Neural progenitor cell (in vitro differentiated cells): ENCODE results near the gene MOK. TPM values are rescaled to one million over a fixed set of nuclear protein-coding genes. Genes with fewer than 3 reads are reported as not detected.

ENCODE experiments used
- DNase-seq: peaks from one replicate; pipeline ENCODE4 v3.0.0-alpha.2; 2016; ENCODE audit warnings: low spot score
- H2AFZ ChIP-seq: fragments of 200-600 bp; sonication (generic); replicated peaks from 2 replicates; pipeline ENCODE4 v1.6.1; 2016; ENCODE audit warnings: antibody characterized with exemption
- H3F3A ChIP-seq: fragments of 200-600 bp; sonication (generic); 2 replicates; pipeline ENCODE4 v1.6.1; 2016; ENCODE audit warnings: antibody characterized with exemption, low read depth
- H3K27ac ChIP-seq: fragments of 200-600 bp; sonication (generic); 2 replicates; pipeline ENCODE4 v1.5.1; 2016; ENCODE audit warnings: mild to moderate bottlenecking
- H3K27me3 ChIP-seq: fragments of 200-600 bp; sonication (generic); 2 replicates; pipeline ENCODE4 v1.6.1; 2016; ENCODE audit warnings: mild to moderate bottlenecking, moderate library complexity
- H3K36me3 ChIP-seq: fragments of 200-600 bp; sonication (generic); 2 replicates; pipeline ENCODE4 v1.5.1; 2016
- H3K4me1 ChIP-seq: fragments of 200-600 bp; sonication (generic); 2 replicates; pipeline ENCODE4 v1.6.1; 2016; ENCODE audit warnings: mixed run types
- H3K4me2 ChIP-seq: fragments of 200-600 bp; sonication (generic); 2 replicates; pipeline ENCODE4 v1.6.1; 2016
- H3K4me3 ChIP-seq: fragments of 200-600 bp; sonication (generic); 2 replicates; pipeline ENCODE4 v1.5.1; 2016
- H3K79me2 ChIP-seq: fragments of 200-600 bp; sonication (generic); 2 replicates; pipeline ENCODE4 v1.6.1; 2016; ENCODE audit warnings: low read depth
- H3K9ac ChIP-seq: fragments of 200-600 bp; sonication (generic); 2 replicates; pipeline ENCODE4 v1.6.1; 2016
- H3K9me3 ChIP-seq: fragments of 200-600 bp; sonication (generic); 2 replicates; pipeline ENCODE4 v1.5.1; 2016; ENCODE audit warnings: low read depth
- H4K20me1 ChIP-seq: fragments of 200-600 bp; sonication (generic); 2 replicates; pipeline ENCODE4 v1.6.1; 2016; ENCODE audit warnings: low read depth
- H3K27ac Mint-ChIP-seq: 3 replicates; pipeline ENCODE4 v1.8.0; 2021; ENCODE audit warnings: mixed read lengths
- H3K27me3 Mint-ChIP-seq: 2 replicates; pipeline ENCODE4 v1.8.0; 2022; ENCODE audit warnings: low read depth, mild to moderate bottlenecking, inconsistent platforms, moderate library complexity, mixed read lengths; ENCODE audit not compliant: insufficient read depth
- H3K36me3 Mint-ChIP-seq: 3 replicates; pipeline ENCODE4 v1.8.0; 2021; ENCODE audit warnings: mixed read lengths
- H3K4me1 Mint-ChIP-seq: 3 replicates; pipeline ENCODE4 v1.8.0; 2021; ENCODE audit warnings: mixed read lengths
- H3K4me3 Mint-ChIP-seq: 3 replicates; pipeline ENCODE4 v1.8.0; 2021; ENCODE audit warnings: mild to moderate bottlenecking, moderate library complexity, mixed read lengths
- H3K9me3 Mint-ChIP-seq: 3 replicates; pipeline ENCODE4 v1.8.0; 2020; ENCODE audit warnings: mixed read lengths
- EZH2 ChIP-seq: fragments of 200-600 bp; sonication (generic); IDR thresholded peaks from 2 replicates; pipeline ENCODE4 v1.6.1; 2017; ENCODE audit warnings: antibody characterized with exemption, mild to moderate bottlenecking, moderate library complexity
- EZH2phosphoT487 ChIP-seq: fragments of 200-600 bp; sonication (generic); IDR thresholded peaks from 2 replicates; pipeline ENCODE4 v1.6.1; 2017; ENCODE audit warnings: antibody characterized with exemption
- total RNA-seq: library from RNA; depleted of rRNA; stranded (reverse); fragments of >200 nt; gene quantifications from 2 replicates; pipeline ENCODE4 v1.2.3, GENCODE V29; 2015; ENCODE audit warnings: low replicate concordance
- TF ChIP-seq, protein P1 (sequence below): fragments of 200-600 bp; sonication (generic); IDR thresholded peaks from 2 replicates; pipeline ENCODE4 v1.5.1; 2017; ENCODE audit warnings: antibody characterized with exemption, mild to moderate bottlenecking

The MOK gene
- total RNA-seq, 1 donor from 2014 or later, result 9.9 TPM

DNA sequence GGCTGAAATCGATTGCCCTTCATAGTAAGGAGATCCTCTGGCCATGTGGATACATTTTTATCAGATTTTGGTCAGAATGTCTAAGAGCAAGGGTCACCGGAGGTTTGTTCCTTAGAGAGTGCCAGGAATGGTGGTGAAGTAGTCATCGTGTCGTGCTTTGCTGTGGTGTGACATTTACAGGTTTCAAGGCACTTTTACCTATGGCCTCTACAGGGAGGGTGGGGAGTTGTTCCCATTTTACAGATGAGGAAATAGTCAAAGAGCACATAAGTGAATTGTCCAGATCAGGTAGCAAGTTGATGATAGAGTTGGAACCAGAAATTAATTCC is 108.1 kb downstream of the MOK start:
- Histone ChIP-seq H4K20me1 (peaks cover 46% of the 10 kb centered on the region), H3K36me3 (no peaks in the 10 kb centered on the region)
- H3K27ac Mint-ChIP-seq, result no peak overlapping the region

DNA sequence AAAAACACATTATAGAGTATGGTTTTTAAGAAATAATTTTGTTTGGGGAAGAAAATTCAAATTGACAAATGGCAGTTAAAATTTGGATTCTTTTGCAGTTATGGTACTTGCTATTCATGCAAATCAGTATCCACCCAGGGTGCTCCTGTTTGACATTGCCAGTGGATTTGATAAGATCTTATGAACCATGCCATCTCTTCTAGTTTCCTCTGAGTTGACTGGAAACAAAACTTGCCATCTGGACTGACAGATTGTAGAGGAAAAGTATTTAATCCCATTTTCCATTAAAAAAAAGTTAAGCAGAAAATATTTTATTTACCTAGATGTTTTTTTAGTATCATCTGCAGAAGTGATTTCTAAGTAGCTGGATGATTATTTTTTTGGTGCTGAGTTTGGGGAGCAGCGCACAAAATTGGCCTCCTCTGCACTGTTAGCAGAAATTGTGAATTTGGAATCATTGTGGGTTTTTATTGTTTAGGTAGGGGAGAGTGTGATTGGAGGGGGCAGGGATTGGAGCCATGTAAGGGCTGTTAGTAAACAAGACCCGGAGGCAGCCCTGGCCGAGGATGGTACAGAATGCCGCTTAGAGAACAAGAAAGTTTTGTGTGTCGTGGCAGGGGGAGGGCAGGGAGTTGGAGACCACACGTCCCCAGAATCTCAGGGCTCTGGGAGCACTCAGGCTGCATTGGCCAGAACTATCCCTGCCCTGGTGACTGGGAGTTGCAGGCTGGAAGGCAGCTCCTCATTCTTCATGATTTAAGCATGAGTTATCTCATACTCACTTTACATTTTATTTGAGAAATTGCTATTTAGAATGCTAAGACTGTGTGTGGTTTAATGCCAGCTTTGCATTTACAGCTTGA is 108.7 kb downstream of the MOK start:
- no peak for DNase-seq
- peaks cover 5% of the 10 kb centered on the region for H3K4me1 Mint-ChIP-seq
- no peaks in the 10 kb centered on the region for H3K27me3 ChIP-seq
- no peak overlapping the region for H3K4me3 Mint-ChIP-seq
- peaks cover 16% of the 10 kb centered on the region for H3K36me3 Mint-ChIP-seq
- no peaks in the 10 kb centered on the region for H3K9me3 Mint-ChIP-seq
- TF ChIP-seq EZH2 (no peak), EZH2phosphoT487 (no peak)
- TF ChIP-seq, protein P1, sequence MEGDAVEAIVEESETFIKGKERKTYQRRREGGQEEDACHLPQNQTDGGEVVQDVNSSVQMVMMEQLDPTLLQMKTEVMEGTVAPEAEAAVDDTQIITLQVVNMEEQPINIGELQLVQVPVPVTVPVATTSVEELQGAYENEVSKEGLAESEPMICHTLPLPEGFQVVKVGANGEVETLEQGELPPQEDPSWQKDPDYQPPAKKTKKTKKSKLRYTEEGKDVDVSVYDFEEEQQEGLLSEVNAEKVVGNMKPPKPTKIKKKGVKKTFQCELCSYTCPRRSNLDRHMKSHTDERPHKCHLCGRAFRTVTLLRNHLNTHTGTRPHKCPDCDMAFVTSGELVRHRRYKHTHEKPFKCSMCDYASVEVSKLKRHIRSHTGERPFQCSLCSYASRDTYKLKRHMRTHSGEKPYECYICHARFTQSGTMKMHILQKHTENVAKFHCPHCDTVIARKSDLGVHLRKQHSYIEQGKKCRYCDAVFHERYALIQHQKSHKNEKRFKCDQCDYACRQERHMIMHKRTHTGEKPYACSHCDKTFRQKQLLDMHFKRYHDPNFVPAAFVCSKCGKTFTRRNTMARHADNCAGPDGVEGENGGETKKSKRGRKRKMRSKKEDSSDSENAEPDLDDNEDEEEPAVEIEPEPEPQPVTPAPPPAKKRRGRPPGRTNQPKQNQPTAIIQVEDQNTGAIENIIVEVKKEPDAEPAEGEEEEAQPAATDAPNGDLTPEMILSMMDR, result no peak
- H3F3A ChIP-seq, result peaks cover 7% of the 10 kb centered on the region
- H3K27ac ChIP-seq, result no peak overlapping the region
- H3K4me3 ChIP-seq, result no peak overlapping the region
- H2AFZ ChIP-seq, result no peak overlapping the region
- no peak overlapping the region for H3K27ac Mint-ChIP-seq
- H4K20me1 ChIP-seq, result peaks cover 46% of the 10 kb centered on the region
- H3K36me3 ChIP-seq, result no peaks in the 10 kb centered on the region
- H3K9me3 ChIP-seq, result no peaks in the 10 kb centered on the region
- H3K4me1 ChIP-seq, result peaks cover 7% of the 10 kb centered on the region
- peaks cover 29% of the 10 kb centered on the region for H3K79me2 ChIP-seq
- H3K4me2 ChIP-seq, result no peak overlapping the region
- no peak overlapping the region for H3K9ac ChIP-seq
- H3K27me3 Mint-ChIP-seq, result peaks cover 2% of the 10 kb centered on the region

More for the DNA sequence above, 108.1 kb downstream of the MOK start:
- Mint-ChIP-seq H3K4me3 (no peak overlapping the region), H3K9me3 (no peaks in the 10 kb centered on the region), H3K36me3 (peaks cover 18% of the 10 kb centered on the region), H3K4me1 (peaks cover 8% of the 10 kb centered on the region), H3K27me3 (peaks cover 2% of the 10 kb centered on the region)
- Histone ChIP-seq H3F3A (peaks cover 7% of the 10 kb centered on the region), H3K4me3 (no peak overlapping the region), H2AFZ (no peak overlapping the region), H3K4me2 (no peak overlapping the region), H3K4me1 (peaks cover 7% of the 10 kb centered on the region), H3K9ac (no peak overlapping the region), H3K27me3 (no peaks in the 10 kb centered on the region), H3K9me3 (no peaks in the 10 kb centered on the region), H3K27ac (no peak overlapping the region), H3K79me2 (peaks cover 29% of the 10 kb centered on the region)
- DNase-seq, result no peak
- TF ChIP-seq EZH2phosphoT487 (no peak), EZH2 (no peak)
- TF ChIP-seq, protein P1, result no peak

DNA sequence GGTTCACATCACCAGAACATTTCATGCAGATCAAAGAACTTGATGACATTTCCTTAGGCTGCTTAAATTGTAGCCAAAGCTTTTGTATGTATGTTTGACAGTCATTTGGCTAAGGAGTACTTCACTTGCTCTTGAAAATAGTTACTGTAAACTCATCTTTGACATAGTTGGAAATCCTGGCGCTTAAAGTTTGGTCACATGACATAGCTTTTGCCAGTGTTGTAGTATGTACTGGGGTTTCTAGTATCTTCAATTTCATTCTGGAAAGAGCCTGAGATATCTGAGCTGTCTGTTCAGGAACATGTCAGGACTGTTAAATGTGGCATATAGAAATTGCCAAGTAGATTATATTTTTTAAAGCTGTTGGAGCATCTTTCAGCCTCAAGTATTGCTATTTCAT is 109.5 kb downstream of the MOK start:
- no peak overlapping the region for H3K27ac Mint-ChIP-seq
- peaks cover 4% of the 10 kb centered on the region for H3K4me1 Mint-ChIP-seq
- H3K36me3 Mint-ChIP-seq, result peaks cover 16% of the 10 kb centered on the region

More for the DNA sequence above, 109.5 kb downstream of the MOK start:
- no peak overlapping the region for H3K4me2 ChIP-seq
- peaks cover 2% of the 10 kb centered on the region for H3K27me3 Mint-ChIP-seq
- H4K20me1 ChIP-seq, result peaks cover 48% of the 10 kb centered on the region
- no peak overlapping the region for H3K4me3 Mint-ChIP-seq
- H3K27me3 ChIP-seq, result no peaks in the 10 kb centered on the region
- H3K9ac ChIP-seq, result no peak overlapping the region
- TF ChIP-seq EZH2 (no peak), EZH2phosphoT487 (no peak)
- TF ChIP-seq, protein P1, result no peak
- no peak overlapping the region for H3K27ac ChIP-seq
- H3K79me2 ChIP-seq, result peaks cover 33% of the 10 kb centered on the region
- no peaks in the 10 kb centered on the region for H3K9me3 ChIP-seq
- no peak overlapping the region for H3K4me3 ChIP-seq
- H3F3A ChIP-seq, result peaks cover 7% of the 10 kb centered on the region
- H3K36me3 ChIP-seq, result no peaks in the 10 kb centered on the region
- no peak overlapping the region for H2AFZ ChIP-seq
- no peak for DNase-seq
- no peaks in the 10 kb centered on the region for H3K9me3 Mint-ChIP-seq
- peaks cover 7% of the 10 kb centered on the region for H3K4me1 ChIP-seq
